Forelimb muscle (tissue), 1 donor: ENCODE measurements around the gene NME4. TPM values are rescaled to one million over a fixed set of nuclear protein-coding genes. Genes with fewer than 3 reads are reported as not detected.
A peak's percentile ranks its signal among the peaks of the same experiment; 100 is the strongest.
"Not testable (repeated sequence)": the region's sequence is repeated elsewhere in the genome, so short reads cannot be mapped to it uniquely, and the experiment has no call there.

Experiments used
- DNase-seq: peaks from one replicate; pipeline ENCODE4 v3.0.0-alpha.2; 2013; ENCODE audit warnings: low read depth
- polyA plus RNA-seq: library from polyadenylated mRNA; unstranded; fragments of 120-200 nt; gene quantifications from one replicate; pipeline ENCODE4 v1.2.1, GENCODE V29; 2013; ENCODE audit not compliant: insufficient read length

The NME4 gene
- polyA plus RNA-seq, 1 donor = 66.4 TPM

- DNase-seq = no peak
Observed at GRCh38 chr16:398561-399339, 1.8 kb downstream of the NME4 start.

- no peak for DNase-seq
Observed at GRCh38 chr16:399340-400019, 2.5 kb downstream of the NME4 start.

GRCh38 chr16:400061-400591, 3.1 kb downstream of the NME4 start:
- no peak for DNase-seq

- peak; percentile 74 for DNase-seq
Observed at GRCh38 chr16:401468-402348, 4.7 kb downstream of the NME4 start, which contains the start of gene DECR2. DECR2 (plus strand) TSS chr16:401885; CDS start chr16:401964, 79 bp downstream.

GRCh38 chr16:404971-405486, 8.0 kb downstream of the NME4 start:
- DNase-seq = no peak

GRCh38 chr16:405548-406506, 8.8 kb downstream of the NME4 start:
- no peak for DNase-seq

DNA sequence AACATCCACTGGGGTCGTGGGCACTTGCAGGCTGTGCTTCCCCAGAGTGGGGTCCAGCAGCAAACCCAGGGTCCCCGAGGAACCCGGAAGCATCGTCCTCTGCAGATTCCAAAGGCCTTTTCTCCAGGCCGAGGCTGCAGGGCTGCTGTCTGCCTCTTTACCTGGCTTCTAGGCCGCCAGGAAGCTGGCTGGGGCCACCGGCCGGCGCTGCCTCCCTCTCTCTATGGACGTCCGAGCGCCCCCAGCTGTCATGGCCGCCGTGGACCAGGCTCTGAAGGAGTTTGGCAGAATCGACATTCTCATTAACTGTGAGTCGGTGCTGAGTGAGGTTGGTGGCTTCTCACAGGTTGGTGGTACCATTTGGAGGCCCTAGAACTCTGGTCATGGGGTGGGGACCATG, 10.3 kb downstream of the NME4 start:
- no peak for DNase-seq

DNA sequence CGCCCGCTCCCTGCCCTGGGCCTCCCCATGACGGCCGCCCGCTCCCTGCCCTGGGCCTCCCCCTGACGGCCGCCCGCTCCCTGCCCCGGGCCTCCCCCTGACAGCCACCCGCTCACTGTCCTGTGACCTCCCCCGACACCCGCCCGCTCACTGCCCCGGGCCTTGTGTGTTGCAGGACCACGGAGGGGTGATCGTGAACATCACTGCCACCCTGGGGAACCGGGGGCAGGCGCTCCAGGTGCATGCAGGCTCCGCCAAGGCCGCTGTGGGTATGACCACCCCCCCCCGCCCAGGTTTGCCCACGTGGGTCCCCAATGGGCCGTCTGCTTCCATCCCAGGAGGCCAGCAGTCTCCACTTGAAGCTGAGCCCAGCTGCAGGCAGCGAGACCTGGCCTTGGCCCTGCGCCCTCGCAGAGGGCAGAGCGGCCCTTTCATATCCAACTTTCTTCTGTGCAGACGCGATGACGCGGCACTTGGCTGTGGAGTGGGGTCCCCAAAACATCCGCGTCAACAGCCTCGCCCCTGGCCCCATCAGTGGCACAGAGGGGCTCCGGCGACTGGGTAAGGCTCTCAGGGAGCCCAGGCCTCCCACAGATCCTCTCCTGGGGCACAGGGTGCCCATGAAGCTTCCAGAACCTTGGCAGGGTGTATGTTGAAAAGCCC, 13.6 kb downstream of the NME4 start:
- DNase-seq = no peak

DNA sequence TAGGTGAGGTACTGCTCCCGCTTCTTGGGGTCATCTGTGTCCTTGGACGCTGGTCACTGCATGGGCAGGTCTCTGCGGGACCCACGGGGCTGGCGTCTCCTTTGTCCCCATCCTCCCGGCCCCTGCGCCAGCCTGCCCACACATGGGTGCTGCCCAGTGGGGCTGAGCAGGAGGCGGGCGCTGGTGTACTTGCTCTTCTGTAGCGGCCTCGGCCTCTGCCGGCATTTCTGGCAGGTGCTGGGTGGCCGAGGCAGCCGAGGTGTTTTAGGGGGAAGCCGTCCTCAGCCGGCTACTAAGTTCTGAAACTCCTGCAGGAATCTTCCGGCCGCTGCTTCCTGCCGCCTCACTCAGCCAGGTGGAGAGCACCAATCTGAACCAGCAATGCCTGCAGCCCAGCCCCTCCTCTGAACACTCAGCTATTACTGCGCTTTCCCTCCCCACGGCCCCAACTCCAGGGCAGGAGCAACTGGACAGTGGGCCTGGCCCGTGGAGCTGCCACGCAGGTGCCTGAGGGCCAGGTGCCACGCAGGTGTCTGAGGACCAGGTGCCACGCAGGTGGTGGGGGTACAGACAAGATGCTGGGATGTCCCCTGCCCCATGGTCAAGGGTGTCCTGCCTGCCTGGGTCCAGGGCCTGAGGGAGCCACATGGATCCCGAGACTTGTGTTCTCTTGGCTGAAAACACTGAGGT, 14.7 kb downstream of the NME4 start:
- DNase-seq = no peak

GRCh38 chr16:414395-415169, 17.6 kb downstream of the NME4 start:
- DNase-seq = no peak

GRCh38 chr16:415170-415498, 18.1 kb downstream of the NME4 start:
- not testable (repeated sequence) for DNase-seq

- DNase-seq = not testable (repeated sequence)
Observed at GRCh38 chr16:422179-422578, 25.2 kb downstream of the NME4 start.

- no peak for DNase-seq
Observed at GRCh38 chr16:424033-424622, 27.1 kb downstream of the NME4 start.

GRCh38 chr16:424623-425081, 27.7 kb downstream of the NME4 start:
- no peak for DNase-seq

GRCh38 chr16:425082-425718, 28.2 kb downstream of the NME4 start, which contains the start of gene RAB11FIP3:
RAB11FIP3 (plus strand) TSS chr16:425649; CDS start chr16:426007, 358 bp downstream.
- DNase-seq = no peak

DNA sequence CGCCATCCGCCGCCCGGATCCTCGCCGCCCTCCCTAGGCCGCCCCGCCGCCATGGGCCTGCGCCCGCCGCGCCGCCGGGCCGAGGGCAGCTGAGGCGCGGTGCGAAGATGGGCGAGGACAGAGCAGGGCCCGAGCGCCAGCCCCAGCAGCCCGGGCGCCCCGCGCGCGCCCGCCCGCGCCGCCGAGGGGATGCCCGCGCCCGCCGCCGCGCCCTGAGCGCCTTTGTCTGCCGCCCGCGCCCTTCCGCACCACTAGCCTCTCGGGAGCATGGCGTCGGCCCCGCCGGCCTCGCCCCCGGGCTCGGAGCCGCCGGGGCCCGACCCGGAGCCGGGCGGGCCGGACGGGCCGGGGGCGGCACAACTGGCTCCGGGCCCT, 28.7 kb downstream of the NME4 start:
- DNase-seq = no peak

DNA sequence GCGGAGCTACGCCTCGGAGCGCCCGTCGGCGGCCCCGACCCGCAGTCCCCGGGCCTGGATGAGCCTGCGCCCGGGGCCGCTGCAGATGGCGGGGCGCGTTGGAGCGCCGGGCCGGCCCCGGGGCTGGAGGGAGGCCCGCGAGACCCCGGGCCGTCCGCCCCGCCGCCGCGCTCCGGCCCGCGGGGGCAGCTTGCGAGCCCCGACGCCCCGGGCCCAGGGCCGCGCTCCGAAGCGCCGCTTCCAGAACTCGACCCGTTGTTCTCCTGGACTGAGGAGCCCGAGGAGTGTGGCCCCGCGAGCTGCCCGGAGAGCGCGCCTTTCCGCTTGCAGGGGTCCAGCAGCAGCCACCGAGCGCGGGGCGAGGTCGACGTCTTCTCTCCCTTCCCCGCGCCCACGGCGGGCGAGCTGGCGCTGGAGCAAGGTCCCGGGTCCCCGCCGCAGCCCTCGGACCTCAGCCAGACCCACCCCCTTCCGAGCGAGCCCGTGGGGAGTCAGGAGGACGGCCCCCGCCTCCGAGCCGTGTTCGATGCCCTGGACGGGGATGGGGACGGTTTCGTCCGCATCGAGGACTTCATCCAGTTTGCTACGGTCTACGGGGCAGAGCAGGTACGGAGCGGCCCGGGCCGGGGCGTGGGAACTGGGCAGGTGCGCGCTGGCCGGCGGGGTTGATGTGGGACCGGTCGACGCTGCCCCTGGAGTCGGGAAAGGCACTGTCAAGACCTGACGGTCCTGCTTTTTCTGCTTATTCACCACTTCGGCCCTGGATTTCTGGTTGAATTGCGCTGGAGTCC, 29.3 kb downstream of the NME4 start:
- no peak for DNase-seq
